ENCODE data around the gene TREML2.

GRCh38 chr6:41155132-41155805, 45.7 kb downstream of the TREML2 start:
- TF ChIP-seq, protein P1, sequence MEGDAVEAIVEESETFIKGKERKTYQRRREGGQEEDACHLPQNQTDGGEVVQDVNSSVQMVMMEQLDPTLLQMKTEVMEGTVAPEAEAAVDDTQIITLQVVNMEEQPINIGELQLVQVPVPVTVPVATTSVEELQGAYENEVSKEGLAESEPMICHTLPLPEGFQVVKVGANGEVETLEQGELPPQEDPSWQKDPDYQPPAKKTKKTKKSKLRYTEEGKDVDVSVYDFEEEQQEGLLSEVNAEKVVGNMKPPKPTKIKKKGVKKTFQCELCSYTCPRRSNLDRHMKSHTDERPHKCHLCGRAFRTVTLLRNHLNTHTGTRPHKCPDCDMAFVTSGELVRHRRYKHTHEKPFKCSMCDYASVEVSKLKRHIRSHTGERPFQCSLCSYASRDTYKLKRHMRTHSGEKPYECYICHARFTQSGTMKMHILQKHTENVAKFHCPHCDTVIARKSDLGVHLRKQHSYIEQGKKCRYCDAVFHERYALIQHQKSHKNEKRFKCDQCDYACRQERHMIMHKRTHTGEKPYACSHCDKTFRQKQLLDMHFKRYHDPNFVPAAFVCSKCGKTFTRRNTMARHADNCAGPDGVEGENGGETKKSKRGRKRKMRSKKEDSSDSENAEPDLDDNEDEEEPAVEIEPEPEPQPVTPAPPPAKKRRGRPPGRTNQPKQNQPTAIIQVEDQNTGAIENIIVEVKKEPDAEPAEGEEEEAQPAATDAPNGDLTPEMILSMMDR (IDR thresholded peaks at IDR 0.05): no peak
- TF ChIP-seq POLR2A (IDR thresholded peaks at IDR 0.05): no peak
